HG03159 (cell line): ENCODE measurements around the gene PKNOX1.
"Not testable (repeated sequence)": the region's sequence is repeated elsewhere in the genome, so short reads cannot be mapped to it uniquely, and the experiment has no call there.

ENCODE experiments used
- ATAC-seq: cut with Tn5 transposase; IDR thresholded peaks from one replicate; pipeline ENCODE4 v1.9.1; 2021; ENCODE audit warnings: mild to moderate bottlenecking, moderate library complexity; ENCODE audit not compliant: unreplicated experiment

Gene PKNOX1

GRCh38 chr21:42981862-42982261 lies 7.5 kb downstream of the PKNOX1 start:
- no peak for ATAC-seq

GRCh38 chr21:42983103-42983502 lies 8.7 kb downstream of the PKNOX1 start:
- no peak for ATAC-seq

- ATAC-seq: no peak
Observed at GRCh38 chr21:42983869-42984268, 9.5 kb downstream of the PKNOX1 start.

DNA sequence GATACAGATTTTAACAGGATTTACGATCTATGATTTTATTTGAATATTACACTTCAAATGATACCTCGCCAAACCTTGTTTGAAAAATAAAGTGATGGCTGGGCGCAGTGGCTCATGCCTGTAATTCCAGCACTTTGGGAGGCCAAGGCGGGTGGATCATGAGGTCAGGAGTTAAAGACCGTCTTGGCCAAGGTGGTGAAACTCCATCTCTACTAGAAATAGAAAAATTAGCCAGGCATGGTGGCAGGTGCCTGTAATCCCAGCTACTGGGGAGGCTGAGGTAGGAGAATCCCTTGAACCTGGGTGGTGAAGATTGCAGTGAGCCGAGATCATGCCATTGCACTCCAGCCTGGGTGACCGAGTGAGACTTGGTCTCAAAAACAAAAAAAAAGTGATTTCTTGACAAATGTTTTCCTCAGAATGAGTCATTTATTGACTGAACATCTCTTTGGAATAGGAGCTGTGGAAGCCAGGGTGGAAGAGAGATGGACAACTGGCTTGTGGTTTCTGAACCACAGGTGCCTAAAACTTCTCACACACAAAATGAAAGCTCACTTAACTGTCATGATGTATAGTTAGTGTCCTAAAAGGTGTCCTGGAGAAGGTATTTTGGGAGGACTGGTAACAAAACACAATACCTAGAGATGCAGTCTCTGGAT lies 11.9 kb downstream of the PKNOX1 start:
- ATAC-seq: no peak

GRCh38 chr21:42988236-42988965 lies 14.0 kb downstream of the PKNOX1 start:
- ATAC-seq: no peak

DNA sequence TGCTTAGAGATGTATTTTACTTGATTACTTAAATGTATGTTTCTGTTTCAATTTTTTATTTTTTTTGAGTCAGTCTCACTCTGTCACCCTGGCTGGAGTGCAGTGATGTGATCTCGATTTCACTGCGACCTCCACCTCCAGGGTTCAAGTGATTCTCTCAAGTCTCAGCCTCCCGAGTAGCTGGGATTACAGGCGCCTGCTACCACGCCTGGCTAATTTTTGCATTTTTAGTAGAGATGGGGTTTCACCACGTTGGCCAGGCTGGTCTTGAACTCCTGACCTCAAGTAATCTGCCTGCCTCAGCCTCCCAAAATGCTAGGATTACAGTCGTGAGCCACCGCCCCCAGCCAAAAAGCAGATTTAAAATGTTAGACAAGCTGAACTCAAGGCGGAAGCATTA lies 15.0 kb downstream of the PKNOX1 start:
- not testable (repeated sequence) for ATAC-seq

- ATAC-seq: no peak
Observed at GRCh38 chr21:42989816-42990650, 15.7 kb downstream of the PKNOX1 start.

- no peak for ATAC-seq
Observed at GRCh38 chr21:42991992-42992740, 17.8 kb downstream of the PKNOX1 start.

- ATAC-seq: no peak
Observed at GRCh38 chr21:42993051-42993712, 18.8 kb downstream of the PKNOX1 start.

DNA sequence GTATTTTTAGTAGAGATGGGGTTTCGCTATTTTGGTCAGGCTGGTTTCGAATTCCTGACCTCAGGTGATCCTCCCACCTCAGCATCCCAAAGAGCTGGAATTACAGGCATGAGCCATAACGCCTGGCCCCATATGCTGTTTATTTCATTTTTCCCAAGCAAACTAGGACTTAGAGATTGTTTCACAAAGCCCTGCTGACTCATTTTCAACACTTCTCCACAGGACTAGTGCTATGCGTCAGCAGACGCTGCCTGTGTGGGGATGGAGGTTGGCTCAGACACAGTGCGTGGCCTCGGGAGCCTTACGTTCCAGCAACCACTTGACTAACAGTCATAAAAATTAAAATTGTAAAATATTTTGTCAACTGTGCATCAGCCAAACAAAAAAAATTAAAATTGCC lies 22.7 kb downstream of the PKNOX1 start:
- ATAC-seq: no peak

GRCh38 chr21:42997983-42998382 lies 23.6 kb downstream of the PKNOX1 start:
- not testable (repeated sequence) for ATAC-seq

DNA sequence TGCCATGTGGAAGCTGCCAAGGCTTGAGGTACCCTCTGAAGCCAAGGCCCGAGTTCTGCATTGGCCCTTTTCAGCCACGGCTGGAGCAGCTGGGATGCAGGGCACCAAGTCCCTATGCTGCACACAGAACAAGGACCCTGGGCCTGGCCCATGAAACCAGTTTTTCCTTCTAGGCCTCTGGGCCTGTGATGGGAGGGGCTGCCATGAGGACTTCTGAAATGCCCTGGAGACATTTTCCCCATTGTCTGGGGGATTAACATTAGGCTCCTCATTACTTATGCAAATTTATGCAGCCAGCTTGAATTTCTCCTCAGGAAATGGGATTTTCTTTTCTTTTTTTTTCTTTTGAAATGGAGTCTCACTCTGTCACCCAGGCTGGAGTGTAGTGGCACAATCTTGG lies 24.8 kb downstream of the PKNOX1 start:
- not testable (repeated sequence) for ATAC-seq

- not testable (repeated sequence) for ATAC-seq
Observed at GRCh38 chr21:43000041-43000440, 25.7 kb downstream of the PKNOX1 start.

DNA sequence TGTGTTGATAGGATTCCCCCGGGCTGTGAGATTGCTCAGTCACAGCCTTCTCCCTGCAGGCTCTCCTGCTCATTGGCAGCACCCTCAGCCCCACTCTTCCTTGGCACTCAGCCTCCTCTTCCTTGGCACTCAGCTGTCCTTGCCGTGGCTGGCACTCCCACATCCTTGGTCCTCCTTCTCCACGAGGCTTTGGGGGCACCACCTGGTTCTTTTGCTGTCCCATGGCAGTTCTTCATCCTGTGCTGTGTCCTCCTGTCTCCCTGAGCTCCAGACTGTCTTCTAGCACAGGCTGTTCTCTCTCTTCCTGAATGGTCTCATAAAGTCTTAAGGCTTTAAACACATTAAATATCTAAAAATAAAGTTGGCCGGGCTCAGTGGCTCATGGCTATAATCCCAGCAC lies 27.0 kb downstream of the PKNOX1 start:
- ATAC-seq: no peak

DNA sequence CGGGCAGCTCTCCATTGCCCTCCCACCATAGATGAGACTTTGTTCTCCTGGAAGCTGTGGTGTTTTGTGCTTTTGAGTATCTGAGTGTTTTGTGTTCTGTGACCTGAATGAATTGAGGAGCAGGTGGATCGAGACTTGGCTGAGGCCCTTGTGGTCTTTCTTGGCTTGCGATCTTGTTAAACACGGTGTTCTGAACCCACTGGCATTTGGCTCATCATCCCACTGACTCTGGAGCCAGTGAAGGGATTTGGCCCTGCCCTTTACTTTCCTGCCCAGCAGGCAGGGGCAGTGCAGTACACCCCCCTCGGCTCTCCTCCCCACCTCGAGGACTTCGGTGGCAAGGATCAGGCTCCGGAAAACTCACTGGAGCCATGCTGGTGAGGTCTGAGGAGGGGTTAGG lies 30.6 kb downstream of the PKNOX1 start:
- ATAC-seq: no peak

GRCh38 chr21:43005635-43006034 lies 31.3 kb downstream of the PKNOX1 start:
- no peak for ATAC-seq

GRCh38 chr21:43006051-43006873 lies 31.9 kb downstream of the PKNOX1 start:
- not testable (repeated sequence) for ATAC-seq

- ATAC-seq: no peak
Observed at GRCh38 chr21:43006874-43007208, 32.5 kb downstream of the PKNOX1 start.

- no peak for ATAC-seq
Observed at GRCh38 chr21:43012596-43012995, 38.2 kb downstream of the PKNOX1 start.
